ENCODE results near the gene YWHAH. TPM values are rescaled to one million over a fixed set of nuclear protein-coding genes. Genes with fewer than 3 reads are reported as not detected.

Gene YWHAH
- total RNA-seq, 1 donor from 2014 or later: 40.2 TPM

GRCh38 chr22:31947296-31947695 lies 3.0 kb downstream of the YWHAH start:
- ATAC-seq (no peak), DNase-seq (ENCODE audit: low spot score) (no peak)

- ATAC-seq (no peak), DNase-seq (ENCODE audit: low spot score) (no peak)
Observed at GRCh38 chr22:31948002-31948401, 3.7 kb downstream of the YWHAH start.

- ATAC-seq: no peak
Observed at GRCh38 chr22:31950226-31950625, 5.9 kb downstream of the YWHAH start.

GRCh38 chr22:31951194-31952093 lies 7.1 kb downstream of the YWHAH start:
- ATAC-seq (no peak), DNase-seq (ENCODE audit: low spot score) (no peak)

More at GRCh38 chr22:31950226-31950625, 5.9 kb downstream of the YWHAH start:
- no peak for DNase-seq (ENCODE audit: low spot score)

- peak; percentile 38 for ATAC-seq
- DNase-seq (ENCODE audit: low spot score): no peak
Observed at GRCh38 chr22:31952094-31952401, 7.7 kb downstream of the YWHAH start.

- ATAC-seq (no peak), DNase-seq (ENCODE audit: low spot score) (no peak)
Observed at GRCh38 chr22:31952472-31952871, 8.1 kb downstream of the YWHAH start.

GRCh38 chr22:31953261-31953660 lies 8.9 kb downstream of the YWHAH start:
- no peak for ATAC-seq

GRCh38 chr22:31954535-31955523 lies 10.5 kb downstream of the YWHAH start:
- ATAC-seq (no peak), DNase-seq (ENCODE audit: low spot score) (no peak)

More at GRCh38 chr22:31953261-31953660, 8.9 kb downstream of the YWHAH start:
- no peak for DNase-seq (ENCODE audit: low spot score)

- no peak for DNase-seq (ENCODE audit: low spot score)
- ATAC-seq: no peak
Observed at GRCh38 chr22:31956360-31956759, 12.0 kb downstream of the YWHAH start.

GRCh38 chr22:31957970-31958594 lies 13.7 kb downstream of the YWHAH start:
- DNase-seq (ENCODE audit: low spot score) (no peak), ATAC-seq (no peak)

- ATAC-seq (no peak), DNase-seq (ENCODE audit: low spot score) (no peak)
Observed at GRCh38 chr22:31958625-31959239, 14.4 kb downstream of the YWHAH start.

- ATAC-seq (no peak), DNase-seq (ENCODE audit: low spot score) (no peak)
Observed at GRCh38 chr22:31960767-31961166, 16.4 kb downstream of the YWHAH start.

GRCh38 chr22:31962387-31963125 lies 18.2 kb downstream of the YWHAH start:
- no peak for DNase-seq (ENCODE audit: low spot score)
- no peak for ATAC-seq

- ATAC-seq: no peak
- no peak for DNase-seq (ENCODE audit: low spot score)
Observed at GRCh38 chr22:31968022-31968421, 23.7 kb downstream of the YWHAH start.

GRCh38 chr22:31969789-31970489 lies 25.6 kb downstream of the YWHAH start:
- DNase-seq (ENCODE audit: low spot score): peak; percentile 73
- ATAC-seq: peak; percentile 80

- DNase-seq (ENCODE audit: low spot score) (peak; percentile 90), ATAC-seq (peak; percentile 93)
Observed at GRCh38 chr22:31970490-31971444, 26.4 kb downstream of the YWHAH start.

GRCh38 chr22:31972180-31972579 lies 27.8 kb downstream of the YWHAH start:
- DNase-seq (ENCODE audit: low spot score) (no peak), ATAC-seq (no peak)

- DNase-seq (ENCODE audit: low spot score) (peak; percentile 90), ATAC-seq (peak; percentile 74)
Observed at GRCh38 chr22:31973739-31974138, 29.4 kb downstream of the YWHAH start.

All from left lobe of liver (tissue), 2 donors.